ENCODE measurements around the gene RASAL2. TPM values are rescaled to one million over a fixed set of nuclear protein-coding genes. Genes with fewer than 3 reads are reported as not detected.

The RASAL2 gene
- total RNA-seq, 1 experiment from 2014 or later, result 31.6 TPM

GRCh38 chr1:178516110-178516509 lies 422.2 kb downstream of the RASAL2 start:
- no peak for ATAC-seq
- H3K9me3 ChIP-seq (ENCODE audit: control insufficient read depth, insufficient read depth, low read depth, low read length), result no peaks in the 10 kb centered on the region
- no peaks in the 10 kb centered on the region for H3K4me1 ChIP-seq (ENCODE audit: control insufficient read depth, insufficient read depth, low read length)
- H3K4me3 ChIP-seq (ENCODE audit: low read depth in 2 of 2, low read length in 2 of 2), result no peak overlapping the region
- TF ChIP-seq POLR2AphosphoS5 (IDR thresholded peaks at IDR 0.05; ENCODE audit: low read depth, low read length) (no peak), REST (IDR thresholded peaks at IDR 0.05; ENCODE audit: insufficient read depth in 1 of 2, low read depth in 2 of 2, low read length in 1 of 2) (no peak), CTCF (IDR thresholded peaks at IDR 0.05) (no peak), TCF7L2 (IDR thresholded peaks at IDR 0.05; ENCODE audit: low read depth, low read length) (no peak), SIN3A (IDR thresholded peaks at IDR 0.05; ENCODE audit: borderline replicate concordance, insufficient read depth, low read depth, low read length) (no peak)
- in situ Hi-C loops (cut with HindIII; ENCODE audit: low pct_unique_long_range_greater_than_20kb, low sequenced_read_pairs), result no loop called here
- ChIA-PET POLR2A (no interaction called here), CTCF (no interaction called here)
- no peak overlapping the region for H3K27ac ChIP-seq (ENCODE audit: low read length)
- no peaks in the 10 kb centered on the region for H3K27me3 ChIP-seq (ENCODE audit: control insufficient read depth, insufficient read depth, low read length)
- H3K36me3 ChIP-seq (ENCODE audit: control insufficient read depth, insufficient read depth, low read length), result no peaks in the 10 kb centered on the region
- BruUV-seq (replicated peaks), result no TSS peak
- no peak for DNase-seq (ENCODE audit: low read depth, low spot score)
- intact Hi-C loops (cut with micrococcal nuclease; ENCODE audit: unreplicated experiment), result loop anchor here (5.0 kb wide), 1 partner anchor 204 kb away; no protein-coding TSS in a partner anchor

GRCh38 chr1:178518894-178519293 lies 425.0 kb downstream of the RASAL2 start:
- DNase-seq (ENCODE audit: low read depth, low spot score) (no peak), ATAC-seq (no peak)
- no peaks in the 10 kb centered on the region for H3K27me3 ChIP-seq (ENCODE audit: control insufficient read depth, insufficient read depth, low read length)
- in situ Hi-C loops (cut with HindIII; ENCODE audit: low pct_unique_long_range_greater_than_20kb, low sequenced_read_pairs), result no loop called here
- no peaks in the 10 kb centered on the region for H3K9me3 ChIP-seq (ENCODE audit: control insufficient read depth, insufficient read depth, low read depth, low read length)
- H3K36me3 ChIP-seq (ENCODE audit: control insufficient read depth, insufficient read depth, low read length), result no peaks in the 10 kb centered on the region
- no TSS peak for BruUV-seq (replicated peaks)
- H3K4me1 ChIP-seq (ENCODE audit: control insufficient read depth, insufficient read depth, low read length), result no peaks in the 10 kb centered on the region
- ChIA-PET POLR2A (no interaction called here), CTCF (no interaction called here)
- intact Hi-C loops (cut with micrococcal nuclease; ENCODE audit: unreplicated experiment), result loop anchor here (5.0 kb wide), 1 partner anchor 207 kb away; no protein-coding TSS in a partner anchor
- TF ChIP-seq CTCF (IDR thresholded peaks at IDR 0.05) (no peak), REST (IDR thresholded peaks at IDR 0.05; ENCODE audit: insufficient read depth in 1 of 2, low read depth in 2 of 2, low read length in 1 of 2) (no peak), POLR2AphosphoS5 (IDR thresholded peaks at IDR 0.05; ENCODE audit: low read depth, low read length) (no peak), SIN3A (IDR thresholded peaks at IDR 0.05; ENCODE audit: borderline replicate concordance, insufficient read depth, low read depth, low read length) (no peak), TCF7L2 (IDR thresholded peaks at IDR 0.05; ENCODE audit: low read depth, low read length) (no peak)
- no peak overlapping the region for H3K4me3 ChIP-seq (ENCODE audit: low read depth in 2 of 2, low read length in 2 of 2)
- H3K27ac ChIP-seq (ENCODE audit: low read length), result no peak overlapping the region
